Fibroblast of the aortic adventitia (primary cell): ENCODE results near the gene LCP2. TPM values are rescaled to one million over a fixed set of nuclear protein-coding genes. Genes with fewer than 3 reads are reported as not detected.

Experiments
- DNase-seq: peaks from one replicate; pipeline ENCODE4 v3.0.0-alpha.2; 2010; ENCODE audit warnings: low read depth
- H3K4me3 ChIP-seq: 2 replicates; pipeline ENCODE4 v1.5.1; 2011; ENCODE audit warnings: low read depth, mild to moderate bottlenecking, control low read depth, low read length, moderate library complexity
- CTCF ChIP-seq: IDR thresholded peaks from 2 replicates; pipeline ENCODE4 v1.5.1; 2011; ENCODE audit warnings: mild to moderate bottlenecking, low read length, control low read depth, inconsistent platforms; ENCODE audit not compliant: insufficient read depth
- total RNA-seq: library from RNA; depleted of rRNA; stranded (reverse); fragments of >200 nt; gene quantifications from 2 replicates; pipeline ENCODE4 v1.2.3, GENCODE V29; 2012; ENCODE audit warnings: low replicate concordance

LCP2 gene
- total RNA-seq, 1 donor: not detected

GRCh38 chr5:170306381-170306831 is 8.8 kb upstream of the LCP2 start:
- TF ChIP-seq CTCF: no peak
- DNase-seq: peak; percentile 77
- H3K4me3 ChIP-seq: no peak overlapping the region

GRCh38 chr5:170305646-170306025 is 8.1 kb upstream of the LCP2 start:
- TF ChIP-seq CTCF: no peak
- no peak overlapping the region for H3K4me3 ChIP-seq

GRCh38 chr5:170305016-170305645 is 7.6 kb upstream of the LCP2 start:
- TF ChIP-seq CTCF: no peak

More at GRCh38 chr5:170305646-170306025, 8.1 kb upstream of the LCP2 start:
- no peak for DNase-seq

GRCh38 chr5:170303549-170303948 is 6.0 kb upstream of the LCP2 start:
- TF ChIP-seq CTCF: no peak
- H3K4me3 ChIP-seq: no peak overlapping the region

More at GRCh38 chr5:170305016-170305645, 7.6 kb upstream of the LCP2 start:
- no peak overlapping the region for H3K4me3 ChIP-seq
- DNase-seq: no peak

GRCh38 chr5:170302653-170303501 is 5.3 kb upstream of the LCP2 start:
- no peak for DNase-seq
- TF ChIP-seq CTCF: no peak
- no peak overlapping the region for H3K4me3 ChIP-seq

More at GRCh38 chr5:170303549-170303948, 6.0 kb upstream of the LCP2 start:
- DNase-seq: no peak

GRCh38 chr5:170301981-170302652 is 4.5 kb upstream of the LCP2 start:
- H3K4me3 ChIP-seq: no peak overlapping the region
- TF ChIP-seq CTCF: no peak
- DNase-seq: no peak
